GM21737 (cell line): ENCODE data around the gene SPIRE1.
"Not testable (repeated sequence)": the region's sequence is repeated elsewhere in the genome, so short reads cannot be mapped to it uniquely, and the experiment has no call there.

ENCODE experiments used
- ATAC-seq: cut with Tn5 transposase; IDR thresholded peaks from one replicate; pipeline ENCODE4 v1.9.1; 2021; ENCODE audit warnings: mild to moderate bottlenecking, moderate library complexity; ENCODE audit not compliant: unreplicated experiment

Gene SPIRE1

DNA sequence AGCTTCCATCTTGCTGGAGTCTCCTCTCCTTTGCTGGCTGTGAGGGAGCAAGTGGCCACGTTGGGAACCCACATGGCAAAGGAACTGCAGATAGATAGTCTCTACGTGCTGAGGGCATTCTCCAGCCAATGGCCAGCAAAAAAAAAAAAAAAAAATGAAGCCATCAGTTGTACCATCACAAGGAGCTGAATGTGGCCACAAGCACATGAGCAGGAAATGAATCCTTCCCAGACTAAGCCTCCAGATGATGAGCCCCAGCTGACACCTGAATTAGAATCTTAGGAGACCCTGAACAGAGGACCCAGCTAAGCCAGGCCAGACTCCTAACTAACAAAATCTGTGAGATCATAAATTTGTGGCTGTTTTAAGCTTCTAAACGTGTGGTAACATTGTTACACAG lies 57.9 kb downstream of the SPIRE1 start:
- no peak for ATAC-seq

GRCh38 chr18:12599543-12599942 lies 58.4 kb downstream of the SPIRE1 start:
- no peak for ATAC-seq

DNA sequence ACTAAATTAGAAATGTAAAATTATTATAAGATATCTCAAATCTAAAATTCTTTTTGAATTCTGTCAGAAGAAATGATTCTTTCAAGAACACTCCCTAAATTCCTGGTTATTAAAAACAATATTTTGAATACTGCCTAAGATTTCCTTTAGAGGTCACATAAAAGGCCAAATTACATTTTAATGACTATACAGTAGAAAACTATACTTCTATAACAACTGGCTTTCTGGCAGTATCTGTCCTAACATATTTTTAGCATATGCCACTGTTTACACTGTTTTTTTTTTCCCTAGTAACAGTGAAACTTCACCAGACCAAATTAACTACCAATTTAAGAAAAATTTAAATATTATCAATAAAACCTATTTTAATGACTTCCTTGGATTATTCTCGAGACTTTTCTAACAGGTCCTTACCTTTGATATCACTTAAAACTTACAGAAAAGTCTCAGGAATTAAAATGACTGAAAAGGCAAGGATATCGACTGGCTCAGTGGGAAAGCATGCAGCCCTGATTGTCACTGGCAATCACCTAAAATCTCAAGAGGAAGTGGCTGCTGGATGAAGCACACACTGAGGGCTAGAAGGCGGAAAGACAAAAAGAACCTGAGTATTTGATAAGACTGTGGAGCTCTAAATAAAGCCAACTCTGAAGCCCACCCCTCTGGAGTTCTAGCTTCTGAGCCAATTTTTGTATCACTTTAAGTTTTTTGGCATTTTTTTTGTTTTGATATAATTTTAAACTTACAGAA lies 59.6 kb downstream of the SPIRE1 start:
- ATAC-seq = no peak

- ATAC-seq = no peak
These were observed 60.1 kb downstream of the SPIRE1 start for GRCh38 chr18:12597760-12598159.

DNA sequence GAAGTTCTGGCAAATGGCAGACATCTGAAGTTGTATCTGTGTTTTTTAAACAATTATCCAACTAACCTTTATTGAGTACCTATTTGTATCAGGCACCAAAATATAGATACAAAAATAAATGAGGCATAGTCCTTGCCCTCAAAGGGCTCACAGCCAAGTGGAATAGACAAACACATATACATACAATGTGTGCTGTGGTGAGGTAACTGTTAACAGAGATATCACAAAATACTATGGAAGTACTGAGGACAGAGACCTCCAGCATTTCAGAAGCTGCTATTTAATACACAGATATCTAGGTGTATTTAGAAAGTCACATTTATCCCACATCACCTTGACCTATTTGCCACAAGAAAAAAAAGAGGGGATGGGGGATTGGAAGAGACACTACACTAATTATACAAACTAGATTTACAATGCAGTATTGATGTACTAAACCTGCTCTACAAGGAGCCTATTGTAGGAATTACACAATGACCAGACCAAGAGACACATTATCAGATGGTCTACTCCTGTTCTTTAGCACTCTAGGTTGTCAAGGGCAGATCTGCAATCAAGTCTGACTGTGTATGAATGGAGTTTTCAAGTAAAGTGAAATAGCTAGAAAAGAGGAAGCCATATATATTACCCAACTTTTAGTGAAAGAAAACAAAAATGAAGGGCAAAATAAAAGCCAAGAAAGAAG lies 62.2 kb downstream of the SPIRE1 start:
- no peak for ATAC-seq

DNA sequence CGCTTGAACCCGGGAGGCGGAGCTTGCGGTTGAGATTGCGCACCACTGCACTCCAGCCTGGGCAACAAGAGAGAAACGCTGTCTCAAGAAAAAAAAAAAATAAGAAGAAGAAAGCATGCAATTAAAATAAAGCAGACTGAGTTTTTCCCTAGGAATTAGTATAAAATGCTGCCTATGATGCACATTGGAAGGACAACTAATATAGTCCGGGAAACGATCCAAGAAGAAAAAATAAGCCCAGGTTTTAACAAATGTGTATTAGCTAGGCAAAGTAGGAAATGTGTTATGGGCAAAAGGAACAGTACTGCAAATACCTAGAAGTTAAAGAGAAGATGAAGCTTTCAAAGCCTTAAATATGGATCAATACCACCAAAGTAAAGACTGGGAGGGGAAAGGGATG lies 64.0 kb downstream of the SPIRE1 start:
- no peak for ATAC-seq

DNA sequence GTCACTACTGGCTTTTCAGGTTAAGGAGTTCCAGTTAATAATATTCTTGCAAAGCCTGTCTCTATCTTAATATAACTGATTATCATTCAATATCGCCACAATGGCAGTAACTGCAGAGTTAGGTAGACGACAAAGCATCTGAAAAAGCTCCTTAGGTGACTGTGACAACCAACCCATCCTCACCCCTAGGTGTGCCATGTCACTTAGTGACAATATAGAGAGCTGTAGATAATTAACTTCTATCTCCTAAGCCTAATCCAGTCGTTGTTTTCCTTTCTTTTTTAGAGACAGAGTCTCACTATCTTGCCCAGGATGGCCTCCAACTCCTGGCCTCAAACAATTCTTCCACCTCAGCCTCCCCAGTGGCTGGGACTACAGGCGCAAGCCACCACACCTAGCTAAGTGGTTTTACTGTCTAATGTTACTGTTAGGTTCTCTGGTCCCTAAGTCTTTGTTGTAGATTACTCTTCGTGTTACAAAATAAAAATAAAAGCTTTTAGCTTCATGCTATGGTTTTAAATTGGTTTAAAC lies 65.2 kb downstream of the SPIRE1 start:
- no peak for ATAC-seq

DNA sequence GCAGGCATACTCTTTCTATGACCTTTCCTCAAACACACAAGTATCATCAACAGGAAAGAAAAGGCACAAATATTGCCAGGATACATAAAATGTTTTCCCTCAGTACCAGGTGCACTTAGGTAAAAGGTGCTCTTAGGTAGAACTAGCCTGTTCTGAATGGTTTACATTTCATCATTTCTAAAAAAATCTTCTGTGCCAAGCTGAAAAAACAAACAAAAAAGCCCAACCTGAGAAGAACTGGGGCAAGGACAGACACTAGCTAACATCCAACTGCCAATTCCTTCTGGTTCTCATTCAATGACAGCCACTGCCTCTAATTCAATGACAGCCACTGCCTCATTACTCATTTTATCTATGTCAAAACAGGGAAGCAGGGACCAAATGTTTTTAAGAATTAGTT lies 68.5 kb downstream of the SPIRE1 start:
- no peak for ATAC-seq

DNA sequence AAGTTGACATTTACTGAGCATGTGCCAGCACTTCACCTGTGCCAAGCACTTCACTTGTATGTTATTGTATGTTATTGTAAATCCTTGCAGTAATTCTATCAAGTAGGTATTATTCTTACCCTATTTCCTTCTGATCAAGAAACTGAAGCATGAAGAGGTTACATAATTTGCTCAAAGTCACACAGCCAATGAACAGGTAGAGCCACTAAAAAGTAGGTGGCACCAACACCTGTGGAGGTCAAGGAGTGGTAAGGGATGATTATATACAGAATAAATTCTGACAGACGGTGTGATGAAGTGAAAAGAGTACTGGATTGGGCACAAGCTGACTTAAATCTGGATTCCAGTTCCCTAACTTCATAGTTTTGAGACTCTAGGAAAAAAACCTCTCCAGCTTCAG lies 71.0 kb downstream of the SPIRE1 start:
- ATAC-seq = no peak

- no peak for ATAC-seq
These were observed 72.7 kb downstream of the SPIRE1 start for GRCh38 chr18:12585218-12585617.

- no peak for ATAC-seq
These were observed 77.1 kb downstream of the SPIRE1 start for GRCh38 chr18:12580630-12581342.

- no peak for ATAC-seq
These were observed 78.1 kb downstream of the SPIRE1 start for GRCh38 chr18:12579775-12580174.

DNA sequence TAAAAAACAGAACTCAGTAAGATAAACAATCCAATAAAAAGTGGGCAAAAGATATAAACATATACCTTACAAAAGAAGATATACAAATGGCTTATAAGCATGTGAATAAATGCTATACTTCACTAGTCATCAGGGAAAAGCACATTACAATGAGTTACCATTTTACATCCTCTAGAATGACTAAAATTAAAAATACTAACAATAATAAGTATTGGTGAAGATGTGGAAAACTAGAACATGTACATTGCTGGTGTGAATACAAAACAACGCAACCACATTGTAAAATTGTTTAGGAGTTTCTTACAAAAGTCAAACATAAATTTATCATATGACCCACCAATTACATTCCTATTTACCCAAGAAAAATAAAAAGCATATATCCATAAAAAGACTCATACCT lies 80.1 kb downstream of the SPIRE1 start:
- ATAC-seq = no peak

- no peak for ATAC-seq
These were observed 83.3 kb downstream of the SPIRE1 start for GRCh38 chr18:12574494-12575185.

DNA sequence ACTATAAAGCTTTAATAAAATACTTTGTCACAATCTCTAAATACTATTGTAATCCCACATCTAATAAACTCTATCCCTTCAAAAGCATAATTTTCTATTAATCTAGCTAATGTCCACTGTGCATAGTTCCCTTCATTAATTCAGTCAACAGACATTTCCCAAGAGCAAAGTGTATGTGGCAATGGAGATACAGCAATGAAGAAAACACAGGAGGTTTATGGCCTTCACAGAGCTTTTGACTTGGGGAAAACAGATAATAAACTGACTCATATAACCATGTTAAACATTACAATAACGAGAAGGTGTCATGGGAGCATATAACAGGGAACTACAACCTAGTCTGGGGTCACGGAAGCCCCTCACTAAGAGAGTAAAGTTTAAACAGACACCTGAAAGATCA lies 86.3 kb downstream of the SPIRE1 start:
- ATAC-seq = no peak

DNA sequence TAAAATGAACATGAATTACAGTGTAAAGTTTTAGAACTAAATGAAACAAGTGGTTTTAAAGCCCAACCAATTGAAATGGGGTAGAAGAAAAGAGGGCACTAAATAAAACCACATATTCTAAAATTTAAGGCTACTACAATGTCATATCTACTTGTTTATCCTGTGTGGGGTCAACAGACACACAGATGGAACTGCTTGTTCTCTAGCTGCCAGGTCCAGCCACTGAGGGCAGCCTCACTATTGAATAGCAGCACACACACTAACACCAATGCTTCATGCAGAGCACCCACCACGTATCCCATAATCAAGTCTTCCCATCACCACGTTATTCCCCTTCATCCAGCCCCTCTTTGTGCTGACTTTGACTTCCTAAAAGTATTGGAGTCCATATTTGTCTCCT lies 88.1 kb downstream of the SPIRE1 start:
- no peak for ATAC-seq

GRCh38 chr18:12567849-12568248 lies 90.1 kb downstream of the SPIRE1 start:
- ATAC-seq = no peak

DNA sequence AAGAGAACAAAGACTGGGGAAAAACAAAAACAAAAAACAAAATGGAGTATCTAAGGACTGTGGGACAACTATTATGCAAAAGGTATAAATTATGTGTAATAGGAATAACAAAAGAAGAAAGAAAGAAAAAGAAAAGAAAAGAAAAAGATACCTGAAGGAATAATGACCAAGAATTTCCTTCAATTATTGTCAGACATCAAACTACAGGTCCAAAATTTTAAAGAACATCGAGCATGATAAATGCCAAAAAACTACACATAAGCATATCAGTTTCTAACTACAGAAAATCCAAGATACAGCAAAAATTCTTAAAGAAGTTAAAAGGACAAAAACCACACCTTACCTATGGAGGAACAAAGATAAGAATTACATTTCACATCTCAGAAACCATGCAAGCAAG lies 93.0 kb downstream of the SPIRE1 start:
- ATAC-seq = no peak

GRCh38 chr18:12564378-12564777 lies 93.5 kb downstream of the SPIRE1 start:
- ATAC-seq = no peak

- not testable (repeated sequence) for ATAC-seq
These were observed 97.3 kb downstream of the SPIRE1 start for GRCh38 chr18:12560600-12560999.

DNA sequence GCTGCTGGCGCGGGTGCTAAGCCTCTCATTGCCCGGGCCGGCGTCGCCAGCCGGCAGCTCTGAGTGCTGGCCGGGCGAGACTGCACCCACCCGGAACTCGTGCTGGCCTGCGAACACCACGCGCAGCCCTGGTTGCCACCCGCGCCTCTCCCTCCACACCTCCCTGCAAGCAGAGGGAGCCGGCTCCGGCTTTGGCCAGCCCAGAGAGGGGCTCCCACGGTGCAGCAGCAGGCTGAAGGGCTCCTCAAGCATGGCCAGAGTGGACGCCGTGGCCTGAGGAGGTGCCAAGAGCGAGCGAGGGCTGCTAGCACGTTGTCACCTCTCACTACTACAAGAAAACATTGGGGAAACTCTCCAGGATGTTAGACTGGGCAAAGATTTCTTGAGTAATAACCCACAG lies 98.6 kb downstream of the SPIRE1 start:
- ATAC-seq = no peak
